Endothelial cell of umbilical vein (primary cell): ENCODE results near the gene GANAB. TPM values are rescaled to one million over a fixed set of nuclear protein-coding genes. Genes with fewer than 3 reads are reported as not detected.

Experiments used
- BruUV-seq: library from RNA; stranded (reverse); fragments of 400-500 nt; replicated peaks from 2 replicates; lab custom pipeline; 2021; lab: Mats Ljungman, UMichigan
- CTCF ChIA-PET: fragments of 300-600, 350-600 bp; sonication (Branson Sonifier 250); formaldehyde crosslinking; loops from one replicate; lab custom pipeline; 2021; ENCODE audit warnings: antibody characterized with exemption, inconsistent platforms; lab: Charles Lee
- POLR2A ChIA-PET: fragments of 300-600, 350-600 bp; sonication (Branson Sonifier 250); formaldehyde crosslinking; loops from one replicate; lab custom pipeline; 2021; ENCODE audit warnings: antibody characterized with exemption, inconsistent platforms; lab: Charles Lee
- DNase-seq: peaks from one replicate; pipeline ENCODE4 v3.0.0-alpha.2; 2011; ENCODE audit warnings: low read depth, low spot score
- FAIRE-seq: peaks from 2 replicates; lab custom pipeline; 2011; peaks lifted over from hg19 to GRCh38; lab: Jason Lieb, UNC
- H2AFZ ChIP-seq: 2 replicates; pipeline ENCODE4 v1.6.0; 2012; ENCODE audit warnings: low read depth, low read length, control low read depth, inconsistent platforms
- H3K27ac ChIP-seq: 2 replicates; pipeline ENCODE4 v1.5.1; 2011; ENCODE audit warnings: low read depth, mild to moderate bottlenecking, control low read depth, low read length, moderate library complexity; ENCODE audit not compliant: insufficient read depth
- H3K27me3 ChIP-seq, 2 experiments: 2 replicates each; pipeline versions ENCODE4 v1.6.0 to v1.6.1; 2011; ENCODE audit warnings: low read length in 2 of 2, mixed read lengths in 1 of 2; ENCODE audit not compliant: control insufficient read depth in 2 of 2, insufficient read depth in 2 of 2
- H3K36me3 ChIP-seq, 2 experiments: 2 replicates in 1 of 2; 3 replicates in 1 of 2; pipeline ENCODE4 v1.5.1; 2011; ENCODE audit warnings: low read length in 2 of 2, mild to moderate bottlenecking in 1 of 2, moderate library complexity in 1 of 2; ENCODE audit not compliant: control insufficient read depth in 2 of 2, insufficient read depth in 2 of 2; ENCODE audit errors: extremely low read depth in 1 of 2
- H3K4me1 ChIP-seq: 3 replicates; pipeline ENCODE4 v1.5.1; 2011; ENCODE audit warnings: mild to moderate bottlenecking, low read length; ENCODE audit not compliant: control insufficient read depth, insufficient read depth; ENCODE audit errors: extremely low read depth
- H3K4me2 ChIP-seq: 2 replicates; pipeline ENCODE4 v1.6.1; 2011; ENCODE audit warnings: low read length, control low read depth, mixed read lengths; ENCODE audit not compliant: insufficient read depth
- H3K4me3 ChIP-seq, 3 experiments: fragments of 200-600 bp in 1 of 3; sonication (generic), shearing (Covaris generic) in 1 of 3; replicated peaks in 1 of 3; 2 replicates each; pipeline ENCODE4 v1.5.1; 2011 to 2016; ENCODE audit warnings: control low read depth in 3 of 3, low read length in 3 of 3, mild to moderate bottlenecking in 2 of 3, inconsistent platforms in 1 of 3, low read depth in 1 of 3, moderate library complexity in 1 of 3; ENCODE audit not compliant: insufficient read depth in 1 of 3
- H3K79me2 ChIP-seq: 2 replicates; pipeline ENCODE4 v1.6.0; 2012; ENCODE audit warnings: low read length, inconsistent platforms; ENCODE audit not compliant: control insufficient read depth, insufficient read depth
- H3K9ac ChIP-seq: replicated peaks from 2 replicates; pipeline ENCODE3; 2011; ENCODE audit warnings: low read length, control low read depth; ENCODE audit not compliant: insufficient read depth; ENCODE audit errors: extremely low read depth
- H3K9me1 ChIP-seq: replicated peaks from 3 replicates; pipeline ENCODE4 v1.6.0; 2011; ENCODE audit warnings: mild to moderate bottlenecking, low read length; ENCODE audit not compliant: control insufficient read depth, insufficient read depth; ENCODE audit errors: extremely low read depth
- H3K9me3 ChIP-seq: replicated peaks from 2 replicates; pipeline ENCODE4 v1.5.1; 2012; ENCODE audit warnings: low read length, inconsistent platforms; ENCODE audit not compliant: control insufficient read depth, insufficient read depth
- H4K20me1 ChIP-seq: replicated peaks from 2 replicates; pipeline ENCODE3; 2011; ENCODE audit warnings: mild to moderate bottlenecking, low read length; ENCODE audit not compliant: control insufficient read depth, insufficient read depth; ENCODE audit errors: extremely low read depth
- CTCF ChIP-seq, 2 donors: IDR thresholded peaks; 1 replicate in 1 of 2; 2 replicates in 1 of 2; pipeline ENCODE4 v1.5.1; 2011; ENCODE audit warnings: low read length in 2 of 2, mild to moderate bottlenecking in 2 of 2, moderate library complexity in 2 of 2, control low read depth in 1 of 2, inconsistent platforms in 1 of 2, low read depth in 1 of 2; ENCODE audit not compliant: insufficient read depth in 1 of 2; ENCODE audit errors: extremely low read depth in 1 of 2
- EZH2 ChIP-seq: IDR thresholded peaks from 2 replicates; pipeline ENCODE4 v1.6.1; 2012; ENCODE audit warnings: borderline replicate concordance, low read depth, mild to moderate bottlenecking, moderate library complexity, low read length, inconsistent platforms; ENCODE audit not compliant: severe bottlenecking
- FOS ChIP-seq: IDR thresholded peaks from 2 replicates; pipeline ENCODE4 v1.6.1; 2011; ENCODE audit warnings: mild to moderate bottlenecking, low read length, moderate library complexity, borderline replicate concordance; ENCODE audit not compliant: insufficient read depth
- GATA2 ChIP-seq: IDR thresholded peaks from 2 replicates; pipeline ENCODE4 v1.7.0; 2011; ENCODE audit warnings: low read depth, mild to moderate bottlenecking, moderate library complexity, mixed read lengths, low read length; ENCODE audit not compliant: insufficient read length, insufficient read depth
- JUN ChIP-seq: IDR thresholded peaks from 2 replicates; pipeline ENCODE4 v1.6.1; 2011; ENCODE audit warnings: borderline replicate concordance, low read depth; ENCODE audit not compliant: insufficient read length, insufficient read depth
- MAX ChIP-seq: IDR thresholded peaks from 2 replicates; pipeline ENCODE4 v1.6.1; 2011; ENCODE audit not compliant: insufficient read depth, insufficient read length
- MYC ChIP-seq: IDR thresholded peaks from one replicate; pipeline ENCODE4 v1.6.1; 2011; ENCODE audit warnings: mild to moderate bottlenecking, low read depth, low read length
- POLR2A ChIP-seq: IDR thresholded peaks from 2 replicates; pipeline ENCODE4 v1.6.1; 2012; ENCODE audit warnings: low read depth, mild to moderate bottlenecking, control low read depth, low read length
- POLR2AphosphoS5 ChIP-seq: IDR thresholded peaks from 2 replicates; pipeline ENCODE4 v1.6.1; 2012; ENCODE audit warnings: low read depth, mild to moderate bottlenecking, control low read depth, low read length, moderate library complexity; ENCODE audit not compliant: insufficient read depth
- dilution Hi-C: fragments of 300-500 bp; cut with MboI; formaldehyde crosslinking; loops from one replicate; pipeline ENCODE4 v1.15.0; 2019; ENCODE audit warnings: low sequenced_read_pairs; ENCODE audit not compliant: extremely low pct_ligation_motif_present
- intact Hi-C: fragments of 100-400 bp; cut with micrococcal nuclease; formaldehyde crosslinking; loops from one replicate; pipeline ENCODE4 v1.10.0; 2022
- polyA plus RNA-seq, 4 experiments: library from polyadenylated mRNA; depleted of rRNA in 3 of 4; stranded (reverse) in 3 of 4; unstranded in 1 of 4; fragments of >200 nt; gene quantifications; 2 replicates each; pipeline versions ENCODE4 v1.2.1 to v1.2.3, GENCODE V29; 2011 to 2012; ENCODE audit warnings: missing spikeins in 1 of 4
- total RNA-seq: library from RNA; stranded (reverse); gene quantifications from 2 replicates; pipeline ENCODE4 v1.2.3, GENCODE V29; 2021

GANAB gene
- total and polyA plus RNA-seq, 2 donors (not counting 3 experiments of a cell fraction or from before 2014, with no cell fraction given): 389 to 455 TPM

- dilution Hi-C loops (no loop called here), intact Hi-C loops (no loop called here)
- Histone ChIP-seq H3K27ac (no peak overlapping the region), H3K9me3 (no peaks in the 10 kb centered on the region), H3K9me1 (no peaks in the 10 kb centered on the region), H2AFZ (no peak overlapping the region), H3K79me2 (peaks cover 14% of the 10 kb centered on the region), H3K4me3 (no peak overlapping the region), H3K9ac (no peak overlapping the region), H3K36me3 (peaks cover 0 to 13% of the 10 kb centered on the region in 2 experiments), H3K4me2 (no peak overlapping the region), H3K27me3 (no peaks in the 10 kb centered on the region), H3K4me1 (peaks cover 18% of the 10 kb centered on the region), H4K20me1 (no peaks in the 10 kb centered on the region)
- TF ChIP-seq MAX: no peak
- TF ChIP-seq FOS: no peak
- TF ChIP-seq MYC: no peak
- no peak for TF ChIP-seq POLR2AphosphoS5
- TF ChIP-seq JUN: no peak
- TF ChIP-seq POLR2A: no peak
- TF ChIP-seq GATA2: no peak
- TF ChIP-seq CTCF (IDR thresholded peaks at IDR 0.05; ENCODE audit: extremely low read depth in 1 of 2, insufficient read depth in 1 of 2, low read depth in 1 of 2, low read length in 2 of 2): no peak
- TF ChIP-seq EZH2: no peak
- FAIRE-seq (no peak), DNase-seq (no peak)
- BruUV-seq: no TSS peak
- POLR2A ChIA-PET: no interaction called here
- CTCF ChIA-PET: no interaction called here
These were observed 38.7 kb downstream of the GANAB start for GRCh38 chr11:62607714-62608113.
